HepG2 (cell line): ENCODE measurements around the gene CASKIN2. TPM values are rescaled to one million over a fixed set of nuclear protein-coding genes. Genes with fewer than 3 reads are reported as not detected.

Experiments used
- HOXA9 ChIP-seq: sonication (generic); formaldehyde crosslinking; IDR thresholded peaks from 2 replicates; pipeline ENCODE4 v1.8.1; 2022; ENCODE audit warnings: missing genetic modification reagents, mild to moderate bottlenecking, moderate library complexity, borderline replicate concordance
- KDM5A ChIP-seq: fragments of 200-600 bp; sonication (generic); IDR thresholded peaks from 2 replicates; pipeline ENCODE4 v1.7.0; 2018; ENCODE audit warnings: antibody characterized with exemption, mild to moderate bottlenecking, low read length, borderline replicate concordance
- LCORL ChIP-seq, 2 experiments: fragments of 450-650 bp in 1 of 2; sonication (generic) in 1 of 2; formaldehyde crosslinking in 1 of 2; IDR thresholded peaks; 2 replicates each; pipeline versions ENCODE4 v1.5.0 to v1.6.1; 2017 to 2020; ENCODE audit warnings: antibody characterized with exemption in 1 of 2, missing genetic modification reagents in 1 of 2
- NR2C2 ChIP-seq: sonication (generic); formaldehyde crosslinking; IDR thresholded peaks from 2 replicates; pipeline ENCODE4 v1.4.0; 2020; ENCODE audit warnings: missing genetic modification reagents, mild to moderate bottlenecking, moderate library complexity, borderline replicate concordance
- NR2F2 ChIP-seq: IDR thresholded peaks from 2 replicates; pipeline ENCODE4 v1.6.1; 2012; ENCODE audit warnings: low read depth, inconsistent platforms, borderline replicate concordance
- PITX1 ChIP-seq: sonication (generic); formaldehyde crosslinking; IDR thresholded peaks from 2 replicates; pipeline ENCODE4 v1.5.1; 2020; ENCODE audit warnings: mild to moderate bottlenecking, missing genetic modification reagents
- PRMT3 ChIP-seq: sonication (generic); formaldehyde crosslinking; IDR thresholded peaks from 2 replicates; pipeline ENCODE4 v1.8.1; 2022; ENCODE audit warnings: low read depth, mild to moderate bottlenecking, moderate library complexity, missing genetic modification reagents, borderline replicate concordance
- RBM39 ChIP-seq: fragments of 200-400 bp; formaldehyde crosslinking; IDR thresholded peaks from one replicate; pipeline ENCODE4 v1.6.1; 2018; ENCODE audit warnings: antibody characterized with exemption, mild to moderate bottlenecking, low read depth, low read length; ENCODE audit not compliant: poor library complexity, severe bottlenecking
- SNRNP70 ChIP-seq: fragments of 200-400 bp; formaldehyde crosslinking; IDR thresholded peaks from 2 replicates; pipeline ENCODE4 v1.6.1; 2017; ENCODE audit warnings: mild to moderate bottlenecking, low read depth, low read length, moderate library complexity
- SRSF1 ChIP-seq: fragments of 200-400 bp; formaldehyde crosslinking; optimal IDR thresholded peaks from 2 replicates; pipeline ENCODE3; 2017; ENCODE audit warnings: mild to moderate bottlenecking, low read depth, low read length, moderate library complexity
- XRCC5 ChIP-seq: fragments of 200-400 bp; formaldehyde crosslinking; optimal IDR thresholded peaks from 2 replicates; pipeline ENCODE3; 2017; ENCODE audit warnings: mild to moderate bottlenecking, low read length
- ZNF160 ChIP-seq: sonication (generic); formaldehyde crosslinking; IDR thresholded peaks from 2 replicates; pipeline ENCODE4 v1.8.0; 2022; ENCODE audit warnings: mild to moderate bottlenecking, inconsistent platforms, missing genetic modification reagents
- ZNF205 ChIP-seq: IDR thresholded peaks from 2 replicates; pipeline ENCODE4 v1.6.1; 2018; ENCODE audit warnings: missing biosample characterization, missing genetic modification reagents
- ZNF224 ChIP-seq: sonication (generic); formaldehyde crosslinking; IDR thresholded peaks from 2 replicates; pipeline ENCODE4 v1.5.0; 2020; ENCODE audit warnings: mild to moderate bottlenecking, missing genetic modification reagents
- ZNF326 ChIP-seq: sonication (generic); formaldehyde crosslinking; IDR thresholded peaks from 2 replicates; pipeline ENCODE4 v1.4.0; 2020; ENCODE audit warnings: missing genetic modification reagents, borderline replicate concordance
- ZNF562 ChIP-seq: sonication (generic); formaldehyde crosslinking; IDR thresholded peaks from 2 replicates; pipeline ENCODE4 v1.8.0; 2022; ENCODE audit warnings: missing genetic modification reagents, borderline replicate concordance
- ZNF724P ChIP-seq: sonication (generic); formaldehyde crosslinking; IDR thresholded peaks from 2 replicates; pipeline ENCODE4 v1.8.0; 2022; ENCODE audit warnings: missing genetic modification reagents, borderline replicate concordance
- ZNF891 ChIP-seq: sonication (generic); formaldehyde crosslinking; IDR thresholded peaks from 2 replicates; pipeline ENCODE4 v1.5.0; 2020; ENCODE audit warnings: mild to moderate bottlenecking, missing genetic modification reagents
- ZSCAN30 ChIP-seq: sonication (generic); formaldehyde crosslinking; IDR thresholded peaks from 2 replicates; pipeline ENCODE4 v1.5.0; 2020; ENCODE audit warnings: mild to moderate bottlenecking, missing genetic modification reagents
- polyA plus RNA-seq, 8 experiments: library from polyadenylated mRNA; depleted of rRNA in 3 of 8; stranded (reverse) in 7 of 8; unstranded in 1 of 8; fragments of >200 nt; fragmentation: Illumina TruSeq in 4 of 8; extraction: Trizol in 4 of 8; gene quantifications; 2 replicates each; pipeline versions ENCODE4 v1.2.1 to v1.2.3, GENCODE V29; 2011 to 2016; ENCODE audit warnings: low read depth in 4 of 8, missing spikeins in 1 of 8, mixed read lengths in 1 of 8; ENCODE audit not compliant: insufficient read depth in 1 of 8
- total RNA-seq, 5 experiments: library from RNA; depleted of rRNA; stranded (reverse); fragments of >200 nt; fragmentation: Illumina TruSeq; extraction: Trizol; gene quantifications; 2 replicates each; pipeline ENCODE4 v1.2.3, GENCODE V29; 2016; ENCODE audit warnings: low read depth in 1 of 5
- TF ChIP-seq, protein P1 (sequence below): IDR thresholded peaks from 2 replicates; pipeline ENCODE4 v1.6.1; 2016; ENCODE audit warnings: low read depth, borderline replicate concordance
- TF ChIP-seq, protein P2 (sequence below): IDR thresholded peaks from 2 replicates; pipeline ENCODE4 v1.6.1; 2016; ENCODE audit warnings: missing genetic modification reagents, missing compliant biosample characterization
- TF ChIP-seq, protein P3 (sequence below): sonication (generic); formaldehyde crosslinking; IDR thresholded peaks from 2 replicates; pipeline ENCODE4 v1.4.0; 2020; ENCODE audit warnings: missing genetic modification reagents, borderline replicate concordance
- TF ChIP-seq, protein P4 (sequence below): sonication (generic); formaldehyde crosslinking; IDR thresholded peaks from 2 replicates; pipeline ENCODE4 v1.4.0; 2020; ENCODE audit warnings: missing genetic modification reagents

CASKIN2 gene
- total and polyA plus RNA-seq, 2 of the 13 experiments (the other 11 are each of a cell fraction or from before 2014, with no cell fraction given): 5.2 to 7.8 TPM

DNA sequence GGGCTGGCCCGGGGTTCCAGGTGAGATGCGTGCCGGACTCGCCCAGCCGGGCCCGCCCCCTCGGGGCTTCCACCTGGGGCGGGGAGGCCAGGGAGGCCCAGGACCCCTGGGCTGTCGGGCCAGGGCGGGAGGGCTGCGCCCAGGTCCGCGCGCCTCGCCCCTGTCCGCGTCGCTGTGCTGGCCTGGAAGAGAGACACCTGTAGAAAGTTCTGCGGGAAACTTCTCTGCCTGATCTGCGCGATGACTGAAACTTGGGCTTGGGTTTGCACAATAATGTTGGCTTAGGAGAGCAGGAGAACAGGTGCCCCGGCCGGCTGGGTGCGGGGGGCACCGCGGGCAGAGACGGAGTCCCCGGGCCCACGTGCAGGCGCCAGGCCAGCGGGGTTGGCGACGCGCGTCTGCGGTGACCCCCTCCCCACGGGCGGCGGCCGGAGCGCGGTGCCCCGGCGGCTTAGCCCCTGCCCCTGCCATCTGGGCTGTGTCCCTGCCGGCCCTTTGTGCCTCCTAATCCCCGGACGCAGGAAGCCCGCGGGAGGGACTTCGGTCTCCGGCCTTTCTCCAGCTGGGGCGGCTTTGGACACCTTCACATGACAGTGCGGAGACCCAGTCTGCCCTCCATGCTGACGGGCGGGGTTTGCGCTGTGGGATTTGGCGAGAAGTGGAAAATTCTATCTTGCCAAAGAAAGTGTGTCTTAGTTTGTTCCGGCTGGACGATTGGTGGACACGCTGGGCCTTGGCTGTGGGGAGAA, 10.6 kb upstream of the CASKIN2 start (continued):
- no peak for TF ChIP-seq KDM5A
- 0 out of 2 replicates have a peak, but pooled peaks have one; percentile 48 for TF ChIP-seq ZNF724P (CRISPR knock-in tag)
- TF ChIP-seq, protein P1, sequence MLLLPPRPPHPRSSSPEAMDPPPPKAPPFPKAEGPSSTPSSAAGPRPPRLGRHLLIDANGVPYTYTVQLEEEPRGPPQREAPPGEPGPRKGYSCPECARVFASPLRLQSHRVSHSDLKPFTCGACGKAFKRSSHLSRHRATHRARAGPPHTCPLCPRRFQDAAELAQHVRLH (CRISPR knock-in tag): no peak
- no peak for TF ChIP-seq SRSF1
- TF ChIP-seq ZNF562 (CRISPR knock-in tag): no peak
- peak; percentile 78; the same call in 1 of the 2 replicates for TF ChIP-seq ZNF224
- TF ChIP-seq HOXA9 (CRISPR knock-in tag): 0 out of 2 replicates have a peak, but pooled peaks have one; percentile 36
- TF ChIP-seq, protein P2, sequence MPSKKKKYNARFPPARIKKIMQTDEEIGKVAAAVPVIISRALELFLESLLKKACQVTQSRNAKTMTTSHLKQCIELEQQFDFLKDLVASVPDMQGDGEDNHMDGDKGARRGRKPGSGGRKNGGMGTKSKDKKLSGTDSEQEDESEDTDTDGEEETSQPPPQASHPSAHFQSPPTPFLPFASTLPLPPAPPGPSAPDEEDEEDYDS (CRISPR knock-in tag): 0 out of 2 replicates have a peak, but pooled peaks have one; percentile 11
- TF ChIP-seq NR2F2: no peak
- TF ChIP-seq PRMT3 (CRISPR knock-in tag): no peak
- no peak for TF ChIP-seq SNRNP70
- TF ChIP-seq ZNF326: no peak
- TF ChIP-seq RBM39: no peak
- TF ChIP-seq ZSCAN30: 0 out of 2 replicates have a peak, but pooled peaks have one; percentile 51
- TF ChIP-seq ZNF205 (CRISPR knock-in tag): 0 out of 2 replicates have a peak, but pooled peaks have one; percentile 49
- TF ChIP-seq LCORL (IDR thresholded peaks at IDR 0.05): no peak
- no peak for TF ChIP-seq LCORL (CRISPR knock-in tag; IDR thresholded peaks at IDR 0.05)
- TF ChIP-seq, protein P3, sequence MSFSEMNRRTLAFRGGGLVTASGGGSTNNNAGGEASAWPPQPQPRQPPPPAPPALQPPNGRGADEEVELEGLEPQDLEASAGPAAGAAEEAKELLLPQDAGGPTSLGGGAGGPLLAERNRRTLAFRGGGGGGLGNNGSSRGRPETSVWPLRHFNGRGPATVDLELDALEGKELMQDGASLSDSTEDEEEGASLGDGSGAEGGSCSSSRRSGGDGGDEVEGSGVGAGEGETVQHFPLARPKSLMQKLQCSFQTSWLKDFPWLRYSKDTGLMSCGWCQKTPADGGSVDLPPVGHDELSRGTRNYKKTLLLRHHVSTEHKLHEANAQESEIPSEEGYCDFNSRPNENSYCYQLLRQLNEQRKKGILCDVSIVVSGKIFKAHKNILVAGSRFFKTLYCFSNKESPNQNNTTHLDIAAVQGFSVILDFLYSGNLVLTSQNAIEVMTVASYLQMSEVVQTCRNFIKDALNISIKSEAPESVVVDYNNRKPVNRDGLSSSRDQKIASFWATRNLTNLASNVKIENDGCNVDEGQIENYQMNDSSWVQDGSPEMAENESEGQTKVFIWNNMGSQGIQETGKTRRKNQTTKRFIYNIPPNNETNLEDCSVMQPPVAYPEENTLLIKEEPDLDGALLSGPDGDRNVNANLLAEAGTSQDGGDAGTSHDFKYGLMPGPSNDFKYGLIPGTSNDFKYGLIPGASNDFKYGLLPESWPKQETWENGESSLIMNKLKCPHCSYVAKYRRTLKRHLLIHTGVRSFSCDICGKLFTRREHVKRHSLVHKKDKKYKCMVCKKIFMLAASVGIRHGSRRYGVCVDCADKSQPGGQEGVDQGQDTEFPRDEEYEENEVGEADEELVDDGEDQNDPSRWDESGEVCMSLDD (CRISPR knock-in tag): peak; percentile 46; the same call in 1 of the 2 replicates
- peak; percentile 86 for TF ChIP-seq PITX1
- TF ChIP-seq, protein P4, sequence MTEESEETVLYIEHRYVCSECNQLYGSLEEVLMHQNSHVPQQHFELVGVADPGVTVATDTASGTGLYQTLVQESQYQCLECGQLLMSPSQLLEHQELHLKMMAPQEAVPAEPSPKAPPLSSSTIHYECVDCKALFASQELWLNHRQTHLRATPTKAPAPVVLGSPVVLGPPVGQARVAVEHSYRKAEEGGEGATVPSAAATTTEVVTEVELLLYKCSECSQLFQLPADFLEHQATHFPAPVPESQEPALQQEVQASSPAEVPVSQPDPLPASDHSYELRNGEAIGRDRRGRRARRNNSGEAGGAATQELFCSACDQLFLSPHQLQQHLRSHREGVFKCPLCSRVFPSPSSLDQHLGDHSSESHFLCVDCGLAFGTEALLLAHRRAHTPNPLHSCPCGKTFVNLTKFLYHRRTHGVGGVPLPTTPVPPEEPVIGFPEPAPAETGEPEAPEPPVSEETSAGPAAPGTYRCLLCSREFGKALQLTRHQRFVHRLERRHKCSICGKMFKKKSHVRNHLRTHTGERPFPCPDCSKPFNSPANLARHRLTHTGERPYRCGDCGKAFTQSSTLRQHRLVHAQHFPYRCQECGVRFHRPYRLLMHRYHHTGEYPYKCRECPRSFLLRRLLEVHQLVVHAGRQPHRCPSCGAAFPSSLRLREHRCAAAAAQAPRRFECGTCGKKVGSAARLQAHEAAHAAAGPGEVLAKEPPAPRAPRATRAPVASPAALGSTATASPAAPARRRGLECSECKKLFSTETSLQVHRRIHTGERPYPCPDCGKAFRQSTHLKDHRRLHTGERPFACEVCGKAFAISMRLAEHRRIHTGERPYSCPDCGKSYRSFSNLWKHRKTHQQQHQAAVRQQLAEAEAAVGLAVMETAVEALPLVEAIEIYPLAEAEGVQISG (CRISPR knock-in tag): no peak; the same call in 1 of the 2 replicates
- peak; percentile 58 for TF ChIP-seq XRCC5
- peak; percentile 34; the same call in 1 of the 2 replicates for TF ChIP-seq ZNF160 (CRISPR knock-in tag)
- TF ChIP-seq NR2C2 (CRISPR knock-in tag): 0 out of 2 replicates have a peak, but pooled peaks have one; percentile 13
- peak; percentile 53; the same call in 1 of the 2 replicates for TF ChIP-seq ZNF891 (CRISPR knock-in tag)
